T1000 (cell line): ENCODE results near the gene MPC1.

Experiments
- DNase-seq: peaks from one replicate; lab custom pipeline; 2025; ENCODE audit warnings: mixed read lengths; lab: John Stamatoyannopoulos, UW

The MPC1 gene

DNA sequence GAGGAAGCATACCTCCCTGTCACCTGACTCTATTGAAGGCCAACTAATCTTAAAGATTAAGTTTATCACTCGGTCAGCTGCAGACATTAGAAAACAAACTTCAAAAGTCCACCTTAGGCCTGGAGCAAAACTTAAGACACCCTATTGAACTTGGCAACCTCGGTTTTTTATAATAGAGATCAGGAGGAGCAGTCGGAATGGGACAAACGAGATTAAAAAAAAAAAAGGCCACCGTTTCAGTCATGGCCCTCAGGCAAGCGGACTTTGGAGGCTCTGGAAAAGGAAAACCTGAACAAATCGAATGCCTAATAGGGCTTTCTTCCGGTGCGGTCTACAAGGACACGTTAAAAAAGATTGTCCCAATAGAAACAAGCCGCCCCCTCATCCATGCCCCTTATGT lies 67.3 kb downstream of the MPC1 start:
- DNase-seq, result no peak
